H1 (cell line): ENCODE results near the gene SMARCA5. TPM values are rescaled to one million over a fixed set of nuclear protein-coding genes. Genes with fewer than 3 reads are reported as not detected.

Experiments used
- BCL11A ChIP-seq, 2 experiments: IDR thresholded peaks; one replicate each; pipeline ENCODE4 v1.6.1; 2011; ENCODE audit warnings: low read depth in 2 of 2, low read length in 2 of 2, mild to moderate bottlenecking in 2 of 2
- CBX8 ChIP-seq: fragments of 300-800, 300-1000 bp; sonication (generic); IDR thresholded peaks from 2 replicates; pipeline ENCODE4 v1.7.1; 2016; ENCODE audit warnings: low read depth, low read length, borderline replicate concordance
- CREB1 ChIP-seq: IDR thresholded peaks from 2 replicates; pipeline ENCODE4 v1.6.1; 2012; ENCODE audit warnings: inconsistent platforms
- EZH2 ChIP-seq: fragments of 200-600 bp; sonication (generic); IDR thresholded peaks from 2 replicates; pipeline ENCODE4 v1.7.1; 2012; ENCODE audit warnings: low read depth, mild to moderate bottlenecking, moderate library complexity, low read length, inconsistent platforms; ENCODE audit not compliant: severe bottlenecking
- HDAC2 ChIP-seq, 2 experiments: fragments of 300-600 bp in 1 of 2; sonication (generic) in 1 of 2; IDR thresholded peaks; 2 replicates each; pipeline ENCODE4 v1.6.1; 2011 to 2012; ENCODE audit warnings: low read depth in 2 of 2, low read length in 2 of 2, mild to moderate bottlenecking in 2 of 2, moderate library complexity in 2 of 2, borderline replicate concordance in 1 of 2, inconsistent platforms in 1 of 2
- polyA plus RNA-seq, 7 experiments: library from polyadenylated mRNA; depleted of rRNA in 3 of 7; stranded (reverse) in 5 of 7; unstranded in 2 of 7; fragments of >200 nt in 5 of 7; fragments of 200-250 nt in 2 of 7; gene quantifications; 1 replicate in 5 of 7; 2 replicates in 1 of 7; 4 replicates in 1 of 7; pipeline versions ENCODE4 v1.2.1 to v1.2.3, GENCODE V29; 2011 to 2013; ENCODE audit warnings: missing spikeins in 2 of 7, mixed read lengths in 2 of 7
- total RNA-seq: library from RNA; stranded (reverse); fragmentation: NEBNext Ultra II Directional; extraction: Animal tissue kit (Norgen Biotek cat#: 25700); gene quantifications from 2 replicates; pipeline ENCODE4 v1.2.1, GENCODE V29; 2021

The SMARCA5 gene
- total and polyA plus RNA-seq, 2 of the 8 experiments (the other 6 are each of a cell fraction or from before 2014, with no cell fraction given) = 13.9 to 112 TPM

DNA sequence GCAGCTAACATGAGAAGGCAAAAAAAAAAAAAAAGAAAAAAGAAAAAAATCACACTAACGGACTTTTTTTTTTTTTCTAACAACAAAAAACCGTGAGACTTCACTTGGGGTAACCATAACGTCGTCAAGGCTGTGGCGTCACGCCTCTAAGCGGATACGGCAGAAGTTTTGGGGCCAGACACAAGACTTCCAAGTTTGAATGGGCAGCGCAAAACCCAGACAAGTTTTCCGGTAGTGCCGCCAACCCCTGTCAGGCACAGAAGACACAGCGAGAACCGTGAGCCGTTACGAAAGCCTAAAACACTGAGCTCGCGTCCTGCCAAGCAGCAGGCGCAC is 556 bp upstream of the SMARCA5 start (continued):
- 0 out of 4 replicates have a peak, but pooled peaks of 1 of the 2 experiments have one; percentile 21 for TF ChIP-seq HDAC2 (IDR thresholded peaks at IDR 0.05; ENCODE audit: borderline replicate concordance in 1 of 2, low read depth in 2 of 2, low read length in 2 of 2)
- peak; percentile 92 for TF ChIP-seq CREB1
- TF ChIP-seq EZH2 = no peak
- TF ChIP-seq CBX8 = no peak
- no peak for TF ChIP-seq BCL11A (IDR thresholded peaks at IDR 0.05; ENCODE audit: low read depth in 2 of 2, low read length in 2 of 2)
